GM10847 (cell line): ENCODE results near the gene CRTAC1.

ENCODE experiments used
- POLR2A ChIP-seq: IDR thresholded peaks from 2 replicates; pipeline ENCODE4 v1.6.1; 2011; ENCODE audit not compliant: insufficient read length; ENCODE audit errors: extremely low read depth

CRTAC1 gene

DNA sequence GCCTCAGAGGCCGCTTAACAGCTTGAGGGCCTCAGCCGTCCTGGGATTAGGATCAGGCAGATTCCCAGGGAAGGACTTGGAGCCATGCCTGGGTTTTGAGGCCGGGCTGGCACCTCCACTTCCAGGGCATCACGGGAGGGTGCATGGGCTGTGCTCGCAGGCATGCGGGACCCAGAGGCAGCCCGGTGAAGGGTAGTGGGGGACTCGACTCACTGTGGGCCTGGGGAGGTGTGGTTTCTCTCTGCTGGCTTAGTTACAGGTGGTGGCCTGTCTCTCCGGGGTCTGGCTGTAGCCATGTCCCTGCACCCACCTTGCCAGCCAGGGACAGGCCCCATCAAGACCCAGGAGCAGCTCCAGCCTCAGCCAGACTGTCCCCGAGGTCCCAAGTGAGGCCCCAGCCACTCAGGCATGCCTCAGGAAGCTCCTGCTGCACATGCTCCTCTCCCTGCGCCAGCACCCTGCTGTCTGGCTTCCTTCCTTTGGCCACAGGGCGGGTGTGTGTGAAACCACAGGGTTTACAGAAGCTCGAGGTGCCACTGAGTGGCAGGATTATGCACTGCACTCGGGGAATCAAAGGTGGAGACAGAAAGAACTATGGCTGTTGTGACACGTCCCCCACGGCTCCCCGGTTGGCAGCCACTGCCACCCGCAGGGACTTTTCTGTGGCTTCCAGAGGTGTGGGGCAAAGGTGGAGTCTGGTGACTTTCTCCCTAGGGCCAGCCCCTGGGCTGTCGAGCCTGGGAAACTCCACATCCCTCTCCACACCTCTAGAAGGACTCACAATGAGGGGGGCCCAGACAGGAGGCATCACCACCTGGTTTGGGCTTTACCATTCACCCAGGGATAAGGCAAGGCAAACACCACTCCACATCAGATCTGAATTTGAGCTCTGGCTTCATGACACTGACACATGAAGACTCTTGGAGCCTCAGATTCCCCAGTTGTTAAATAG is 161.1 kb downstream of the CRTAC1 start:
- no peak for TF ChIP-seq POLR2A

DNA sequence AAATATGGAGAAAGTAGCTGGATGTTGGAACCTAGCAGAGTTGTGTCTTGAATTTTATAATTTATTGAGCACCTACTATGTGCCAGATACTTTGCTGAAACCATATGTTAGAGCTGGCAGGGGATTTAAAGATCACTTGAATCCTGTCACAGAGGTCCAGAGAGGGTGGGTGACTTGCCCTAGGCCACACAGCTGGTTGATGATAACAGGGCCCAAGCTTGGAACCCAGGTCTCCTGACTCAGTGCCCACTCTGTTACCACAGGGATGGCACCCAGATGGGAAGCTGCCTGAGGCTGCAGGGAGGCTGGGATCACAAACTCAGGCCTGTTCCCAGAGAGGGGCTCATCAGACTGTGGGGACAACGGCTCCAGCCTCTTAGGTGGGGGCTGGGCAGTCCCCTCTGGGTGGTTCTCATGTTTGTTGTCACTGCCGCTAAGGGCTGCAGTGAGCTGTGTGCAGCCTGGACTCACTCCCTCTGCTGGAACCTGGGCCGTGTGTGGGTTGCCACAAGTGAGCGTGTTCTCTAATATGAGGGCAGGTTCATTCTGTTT is 162.2 kb downstream of the CRTAC1 start:
- no peak for TF ChIP-seq POLR2A

DNA sequence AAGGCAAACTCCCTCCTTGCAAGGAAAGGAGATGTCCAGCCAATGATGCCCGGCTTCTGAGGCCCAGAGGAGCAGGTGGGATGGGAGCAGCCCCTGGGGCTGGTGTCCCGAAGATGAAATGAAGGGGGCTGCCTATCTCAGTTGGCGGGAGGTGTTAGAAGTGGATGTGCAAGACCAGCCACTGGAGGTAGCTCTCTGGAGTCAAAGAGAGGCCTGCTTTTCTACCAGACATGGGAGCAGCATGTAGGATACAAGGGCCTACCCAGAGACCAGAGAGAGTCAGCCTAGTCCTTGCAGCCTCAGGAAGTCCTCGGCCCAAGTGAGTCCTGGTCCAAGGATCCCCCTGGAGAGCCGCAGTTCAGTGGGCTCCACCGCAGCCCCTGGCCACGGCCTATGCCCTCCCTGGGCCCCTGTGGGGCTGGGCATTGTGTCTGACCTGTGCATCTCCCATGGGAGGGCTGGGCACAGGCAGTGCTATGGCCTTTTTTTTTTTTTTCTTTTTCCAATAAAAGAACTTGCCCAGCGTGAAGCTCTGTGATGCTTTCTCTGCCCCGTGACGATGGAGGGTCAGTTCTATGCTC is 163.1 kb downstream of the CRTAC1 start:
- TF ChIP-seq POLR2A, result no peak

DNA sequence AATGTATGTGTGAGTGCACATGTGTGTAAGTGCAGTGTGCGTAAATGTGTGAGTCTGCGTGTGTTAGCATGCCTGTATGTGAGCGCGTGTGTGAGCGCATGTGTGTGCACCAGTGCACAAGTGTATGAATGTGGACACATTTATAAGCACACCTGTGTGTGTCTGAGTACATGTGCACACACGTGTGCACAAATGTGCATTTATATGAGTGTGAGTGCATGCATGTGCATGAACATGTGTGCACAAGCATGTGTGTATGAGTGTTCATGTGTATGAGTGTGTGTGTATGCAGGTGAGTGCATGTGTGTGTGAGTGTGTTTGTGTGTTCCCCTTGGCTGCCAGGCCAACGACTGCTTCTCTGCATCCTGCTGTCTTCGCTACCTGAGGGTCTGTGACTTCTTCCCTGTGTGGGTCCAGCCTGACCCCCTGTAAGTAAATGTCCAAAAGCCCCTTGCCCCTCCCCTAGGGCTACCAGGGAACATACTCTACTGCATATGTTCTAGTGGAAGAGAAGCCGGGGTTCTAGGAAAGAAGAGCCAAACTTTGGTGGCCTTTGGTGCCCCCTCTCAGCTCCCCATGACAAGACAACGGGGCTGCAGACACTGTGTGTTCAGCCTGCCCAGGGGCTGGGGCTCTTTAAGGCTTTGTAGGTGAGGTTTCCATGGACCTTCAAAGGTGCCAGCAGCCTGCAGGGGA is 163.7 kb downstream of the CRTAC1 start:
- TF ChIP-seq POLR2A, result no peak

DNA sequence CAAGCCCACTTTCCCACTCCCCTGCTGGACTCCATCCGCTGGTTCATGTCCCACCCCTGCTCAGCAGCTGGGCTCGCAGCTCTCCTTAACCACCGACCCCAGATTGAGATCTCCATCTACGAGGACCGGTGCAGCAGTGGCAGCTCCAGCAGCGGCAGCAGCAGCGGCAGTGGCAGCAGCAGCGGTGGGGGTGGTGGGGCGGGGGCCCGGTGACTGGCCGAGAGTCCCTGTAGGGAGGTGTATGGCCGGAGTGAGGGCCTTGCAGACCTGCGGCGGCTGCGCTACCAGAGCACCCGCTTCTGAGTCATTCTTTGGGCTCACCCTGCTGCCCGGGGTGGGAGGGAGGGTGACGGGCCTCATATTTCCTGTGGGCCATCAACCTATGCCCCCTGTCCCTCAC is 164.9 kb downstream of the CRTAC1 start:
- no peak for TF ChIP-seq POLR2A

DNA sequence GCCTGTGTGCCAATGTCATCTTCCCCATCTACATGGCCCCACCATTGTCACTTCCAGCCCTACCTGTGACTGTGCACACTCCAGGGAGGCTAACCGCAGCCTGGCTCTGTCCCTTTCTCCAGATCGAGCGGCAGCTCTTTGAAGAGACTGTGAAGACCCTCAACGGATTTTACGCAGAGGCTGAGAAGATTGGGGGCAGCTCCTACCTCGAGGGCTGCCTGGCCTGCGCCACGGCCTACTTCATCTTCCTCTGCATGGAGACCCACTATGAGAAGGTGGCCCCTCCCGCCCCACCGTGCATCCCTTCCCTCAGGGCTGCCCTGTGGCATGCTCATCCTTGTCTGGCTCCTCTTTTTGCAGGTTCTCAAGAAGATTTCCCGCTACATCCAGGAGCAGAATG is 166.6 kb downstream of the CRTAC1 start:
- no peak for TF ChIP-seq POLR2A

DNA sequence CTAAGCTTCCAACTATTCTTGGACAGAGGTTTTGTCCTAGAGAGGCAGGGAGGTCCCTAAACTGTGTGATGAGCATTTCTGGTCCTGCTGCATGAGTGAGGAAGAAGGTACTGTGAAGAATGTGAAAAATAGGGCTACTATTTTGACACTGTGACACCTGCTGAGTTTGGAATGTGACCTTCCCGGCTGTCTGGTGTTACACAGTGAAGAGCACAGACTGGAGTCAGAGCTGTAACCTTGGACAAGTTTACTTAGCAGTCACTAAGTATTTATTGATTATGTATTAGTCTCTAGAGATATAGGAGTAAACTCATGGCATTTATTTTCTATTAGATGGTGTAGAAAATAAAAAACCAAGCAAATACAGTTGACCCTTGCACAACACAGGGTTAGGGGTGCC is 168.5 kb downstream of the CRTAC1 start:
- TF ChIP-seq POLR2A, result no peak

DNA sequence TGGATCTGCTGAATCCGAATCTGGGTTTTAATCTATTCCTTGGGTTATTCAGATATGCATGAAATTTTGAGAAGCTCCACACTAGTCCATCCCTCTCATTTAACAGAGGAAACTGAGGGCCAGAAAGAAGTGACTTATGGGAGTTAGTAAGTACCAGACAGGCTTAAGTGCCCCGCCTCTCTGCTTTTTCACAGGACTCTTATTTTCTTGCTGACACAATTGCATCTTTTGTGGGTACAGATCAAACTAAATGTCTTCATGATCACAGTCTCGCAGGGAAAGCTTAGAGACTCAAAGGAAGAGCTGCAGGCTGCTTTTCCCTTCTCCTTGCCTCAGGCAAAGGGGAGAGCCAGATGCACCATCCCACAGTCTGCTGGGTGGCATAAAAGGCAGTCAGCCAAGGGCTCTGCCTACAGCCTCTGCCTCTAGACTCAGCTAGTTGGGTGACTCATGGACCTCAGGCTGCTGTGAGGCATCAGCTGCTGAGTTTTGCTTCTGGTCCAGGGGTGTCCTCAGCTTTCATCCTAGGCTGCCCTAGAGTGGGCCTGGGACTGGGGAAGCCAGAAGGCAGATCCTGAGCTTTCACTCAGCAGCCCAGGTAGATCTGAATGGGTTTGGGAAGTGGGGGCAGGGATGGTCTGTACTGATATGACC is 169.2 kb downstream of the CRTAC1 start:
- no peak for TF ChIP-seq POLR2A

DNA sequence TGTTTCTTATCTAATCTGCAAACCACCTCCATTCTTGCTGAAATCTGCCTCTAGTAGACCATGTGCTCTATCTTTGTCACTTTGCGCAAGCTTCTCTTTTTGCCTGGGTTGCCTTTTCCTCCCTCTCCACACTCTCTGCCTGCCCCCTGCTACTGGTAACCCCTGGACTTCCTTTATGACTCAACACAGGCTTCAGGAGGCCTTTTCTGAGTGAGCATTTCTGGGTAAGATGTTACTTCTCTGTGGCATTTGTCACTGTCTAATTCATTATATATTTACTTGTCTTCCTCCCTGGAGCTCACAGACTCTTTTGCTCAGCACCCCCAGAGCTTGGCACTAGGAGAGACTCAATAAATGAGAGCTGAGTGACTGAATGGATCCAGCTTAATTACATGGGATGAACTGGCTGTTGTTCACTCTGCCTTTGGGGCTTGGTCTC is 172.4 kb downstream of the CRTAC1 start:
- TF ChIP-seq POLR2A, result no peak

DNA sequence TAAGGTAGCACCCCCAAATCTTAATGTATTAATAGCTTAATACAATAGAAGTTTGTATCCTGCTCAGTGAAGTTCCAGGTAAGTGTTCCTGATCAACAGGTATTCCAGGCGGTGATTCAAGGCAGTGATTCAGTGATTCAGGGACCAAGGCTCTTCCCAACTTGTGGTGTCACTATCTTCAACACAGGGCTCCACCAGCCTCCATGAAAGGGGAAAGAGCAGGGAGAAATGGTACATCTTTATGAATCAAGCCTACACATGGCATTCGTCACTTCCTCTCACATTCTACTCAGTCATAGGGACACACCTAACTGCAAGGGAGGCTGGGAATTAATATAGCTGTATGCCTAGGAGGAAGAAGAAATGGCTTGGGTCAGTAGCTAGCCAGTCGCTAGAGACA is 175.7 kb downstream of the CRTAC1 start:
- TF ChIP-seq POLR2A, result no peak

DNA sequence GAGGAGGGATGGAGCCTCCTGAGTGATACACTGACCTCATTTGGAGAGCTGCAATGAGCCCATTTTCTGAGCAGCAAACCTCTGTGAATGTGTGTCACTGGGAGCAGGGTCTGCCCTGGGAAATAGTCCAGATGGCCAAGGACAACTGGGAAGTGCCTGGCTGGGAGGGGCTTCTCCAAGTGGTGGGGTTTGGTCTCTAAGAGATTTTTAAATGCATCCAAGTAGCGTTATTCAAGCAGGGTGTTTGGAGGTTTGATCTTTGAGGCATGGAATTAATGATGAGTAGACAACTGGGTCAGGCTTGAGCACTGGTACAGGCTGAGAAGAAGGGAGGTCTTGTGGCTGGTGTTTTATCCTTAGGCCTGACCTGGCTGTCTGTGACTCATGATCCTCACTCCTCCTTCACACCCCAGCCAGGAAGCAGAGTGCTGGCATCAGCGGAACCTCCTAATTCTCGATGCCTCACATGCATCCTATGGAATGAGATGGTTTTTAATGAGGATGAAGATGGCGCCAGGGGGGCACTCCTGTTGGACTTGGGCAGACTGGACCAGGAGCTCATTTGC is 177.5 kb downstream of the CRTAC1 start:
- TF ChIP-seq POLR2A, result no peak

DNA sequence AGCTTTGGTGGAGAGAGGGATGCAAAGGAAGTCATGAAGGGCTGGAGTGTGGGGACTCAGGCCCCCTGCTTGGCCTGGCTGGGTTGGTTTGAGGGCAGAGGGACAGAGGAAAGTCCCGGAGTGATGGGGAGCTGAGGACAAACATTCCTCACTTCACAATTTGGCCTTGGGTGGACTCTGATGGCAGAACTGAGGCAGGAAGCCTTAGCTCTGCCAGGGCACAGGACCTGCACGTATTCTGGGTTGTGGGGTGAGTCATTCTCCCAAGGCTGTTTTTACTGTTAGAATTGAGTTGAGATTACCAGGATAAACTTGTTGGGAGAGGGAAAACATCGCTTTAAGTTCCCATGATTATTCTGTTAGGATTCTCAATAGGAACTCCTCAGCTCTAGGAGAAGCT is 178.1 kb downstream of the CRTAC1 start:
- TF ChIP-seq POLR2A, result no peak

DNA sequence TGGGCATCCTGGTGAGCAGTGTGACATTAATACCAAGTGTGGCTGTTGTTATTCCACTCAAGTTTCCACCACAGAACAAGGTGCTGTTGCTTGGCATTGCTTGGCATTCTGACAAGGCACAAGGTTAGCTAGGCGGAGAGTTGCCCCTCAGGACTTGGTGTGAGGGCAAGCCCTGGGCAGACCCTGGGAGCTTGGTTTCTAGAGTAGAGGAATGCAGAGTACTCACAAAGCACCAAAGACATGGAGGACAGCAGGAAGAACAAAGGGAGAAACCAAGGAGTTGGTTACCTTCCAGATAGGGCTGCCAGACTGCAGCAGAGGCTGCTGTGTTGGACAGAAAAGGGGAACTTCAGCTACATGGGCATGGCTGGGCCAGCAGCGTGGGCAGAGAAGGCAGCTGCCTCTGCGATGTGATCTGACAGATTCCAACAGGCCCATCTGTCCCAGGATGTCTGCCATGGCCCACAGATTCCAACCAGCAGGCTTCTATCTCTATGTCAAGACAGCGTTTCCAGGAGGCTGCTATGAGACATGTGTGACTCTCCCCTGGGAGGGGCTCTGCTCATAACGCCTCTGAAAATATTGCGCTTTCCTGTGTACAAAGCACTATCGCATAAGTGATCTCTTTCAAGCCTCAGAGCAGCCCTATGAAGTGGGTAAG is 178.9 kb downstream of the CRTAC1 start:
- TF ChIP-seq POLR2A, result no peak

DNA sequence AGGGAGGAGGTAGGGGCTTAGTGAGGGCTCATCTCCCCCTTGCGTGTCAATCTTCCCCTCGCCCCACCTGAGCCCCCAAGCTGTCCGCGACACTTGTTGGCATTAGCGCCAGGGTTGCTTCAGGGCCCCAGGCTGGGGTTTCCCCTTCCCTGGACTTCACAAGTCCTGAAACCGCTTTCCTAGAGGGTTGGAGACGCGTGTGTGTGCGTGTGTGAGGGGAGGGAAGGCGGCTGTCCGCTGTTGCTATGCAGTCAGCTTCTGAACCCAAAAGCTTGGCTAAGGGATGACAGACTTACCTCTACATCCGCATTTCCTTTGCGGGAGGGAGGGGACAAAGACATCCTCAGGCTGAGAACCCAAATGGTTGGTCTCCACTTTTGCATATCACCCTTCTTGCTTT is 180.0 kb downstream of the CRTAC1 start:
- TF ChIP-seq POLR2A, result no peak
